ENCODE results near the gene PATL1.
"Not testable (repeated sequence)": the region's sequence is repeated elsewhere in the genome, so short reads cannot be mapped to it uniquely, and the experiment has no call there.

PATL1 gene

GRCh38 chr11:59668950-59669610 is at the start of gene PATL1:
Gene PATL1, minus strand, starts transcription at chr11:59669037. Its CDS starts 142 bp downstream, at chr11:59668895.
- peak; percentile 99 for DNase-seq

- DNase-seq = no peak
Measured at GRCh38 chr11:59716051-59716450, 47.2 kb upstream of the PATL1 start.

- no peak for DNase-seq
Measured at GRCh38 chr11:59713745-59714144, 44.9 kb upstream of the PATL1 start, which contains the start of gene OR10V1. Gene OR10V1, minus strand, starts transcription at chr11:59713845. Its CDS starts 0 bp downstream, at chr11:59713845.

- DNase-seq = no peak
Measured at GRCh38 chr11:59710136-59710847, 41.5 kb upstream of the PATL1 start.

- no peak for DNase-seq
Measured at GRCh38 chr11:59708537-59708936, 39.7 kb upstream of the PATL1 start.

- DNase-seq = no peak
Measured at GRCh38 chr11:59707371-59707770, 38.5 kb upstream of the PATL1 start.

GRCh38 chr11:59706518-59707285 is 37.9 kb upstream of the PATL1 start:
- no peak for DNase-seq

GRCh38 chr11:59705294-59705693 is 36.5 kb upstream of the PATL1 start:
- no peak for DNase-seq

GRCh38 chr11:59703515-59703914 is 34.7 kb upstream of the PATL1 start:
- DNase-seq = not testable (repeated sequence)

- DNase-seq = not testable (repeated sequence)
Measured at GRCh38 chr11:59700157-59700556, 31.3 kb upstream of the PATL1 start.

- no peak for DNase-seq
Measured at GRCh38 chr11:59698506-59698905, 29.7 kb upstream of the PATL1 start.

GRCh38 chr11:59692915-59693314 is 24.1 kb upstream of the PATL1 start:
- no peak for DNase-seq

GRCh38 chr11:59691156-59691555 is 22.3 kb upstream of the PATL1 start:
- no peak for DNase-seq

GRCh38 chr11:59689015-59689414 is 20.2 kb upstream of the PATL1 start:
- DNase-seq = no peak

GRCh38 chr11:59681260-59681725 is 12.5 kb upstream of the PATL1 start:
- DNase-seq = not testable (repeated sequence)

- DNase-seq = peak; percentile 50
Measured at GRCh38 chr11:59680287-59681154, 11.7 kb upstream of the PATL1 start.

- DNase-seq = no peak
Measured at GRCh38 chr11:59679347-59679746, 10.5 kb upstream of the PATL1 start.

GRCh38 chr11:59678813-59679165 is 10.0 kb upstream of the PATL1 start:
- no peak for DNase-seq

GRCh38 chr11:59678118-59678812 is 9.4 kb upstream of the PATL1 start:
- DNase-seq = no peak

GRCh38 chr11:59676205-59676604 is 7.4 kb upstream of the PATL1 start:
- no peak for DNase-seq

- no peak for DNase-seq
Measured at GRCh38 chr11:59674291-59674690, 5.5 kb upstream of the PATL1 start.

GRCh38 chr11:59673291-59673690 is 4.5 kb upstream of the PATL1 start:
- DNase-seq = no peak

Data from activated CD4-positive, alpha-beta T cell treated with anti-CD3 and anti-CD28 coated beads, Interleukin-2, amount 50 U/mL, for 1 hour (primary cell).